Left lung (tissue), 10 donors: ENCODE measurements around the gene GPC6. TPM values are rescaled to one million over a fixed set of nuclear protein-coding genes. Genes with fewer than 3 reads are reported as not detected.

Experiments used
- ATAC-seq: fragments of 200-7000 bp; cut with Tn5 transposase; one replicate; pipeline ENCODE4 v1.9.1; 2020; ENCODE audit warnings: moderate library complexity
- DNase-seq, 4 donors: peaks; one replicate each; pipeline ENCODE4 v3.0.0-alpha.2; 2013 to 2020
- H3K27ac ChIP-seq, 2 donors: fragments of 200-600 bp; sonication (generic) in 1 of 2; one replicate each; pipeline versions ENCODE4 v1.5.0 to v1.8.0; 2020 to 2021
- H3K27me3 ChIP-seq, 2 donors: fragments of 200-600 bp; sonication (generic) in 1 of 2; one replicate each; pipeline versions ENCODE4 v1.5.0 to v1.8.0; 2020 to 2021
- H3K36me3 ChIP-seq, 2 donors: fragments of 200-600 bp; sonication (generic) in 1 of 2; one replicate each; pipeline versions ENCODE4 v1.5.0 to v1.8.0; 2020 to 2021
- H3K4me1 ChIP-seq, 2 donors: fragments of 200-600 bp; one replicate each; pipeline ENCODE4 v1.8.0; 2021
- H3K4me3 ChIP-seq, 2 donors: fragments of 200-600 bp; sonication (generic) in 1 of 2; one replicate each; pipeline versions ENCODE4 v1.5.0 to v1.8.0; 2020 to 2021; ENCODE audit warnings: mild to moderate bottlenecking in 1 of 2
- H3K9me3 ChIP-seq, 2 donors: fragments of 200-600 bp; sonication (generic) in 1 of 2; one replicate each; pipeline versions ENCODE4 v1.5.0 to v1.8.0; 2020 to 2021
- CTCF ChIP-seq, 2 donors: fragments of 200-600 bp; sonication (generic) in 1 of 2; IDR thresholded peaks; one replicate each; pipeline versions ENCODE4 v1.5.0 to v1.8.0; 2021; ENCODE audit warnings: antibody characterized with exemption in 2 of 2
- intact Hi-C, 2 donors: fragments of 100-400 bp; cut with DNase I; formaldehyde crosslinking; loops; one replicate each; pipeline versions ENCODE4 v1.11.2 to v1.14.2; 2022
- polyA plus RNA-seq, 6 donors: library from polyadenylated mRNA; unstranded; fragments of 120-200 nt; gene quantifications; one replicate each; pipeline ENCODE4 v1.2.1, GENCODE V29; 2013; ENCODE audit not compliant: insufficient read length in 6 of 6
- total RNA-seq, 2 donors: library from RNA; stranded (reverse); fragmentation: NEBNext Ultra II Directional; extraction: Animal tissue kit (Norgen Biotek cat#: 25700); gene quantifications; one replicate each; pipeline ENCODE4 v1.2.1, GENCODE V29; 2021
- donor health status: DM: no; HTN: yes; CAD: no.
- donor health status: DM: no; HTN: no; CAD: no.

GPC6 gene
- total and polyA plus RNA-seq, 8 donors: 9.6 to 25.8 (median 21.1) TPM

GRCh38 chr13:94411747-94412146 lies 1185.1 kb downstream of the GPC6 start:
- H3K9me3 ChIP-seq: no peaks in the 10 kb centered on the region
- H3K27ac ChIP-seq: no peak overlapping the region
- H3K4me3 ChIP-seq: no peak overlapping the region
- intact Hi-C loops: no loop called here
- DNase-seq: no peak
- no peaks in the 10 kb centered on the region for H3K36me3 ChIP-seq
- no peak for TF ChIP-seq CTCF (IDR thresholded peaks at IDR 0.05)
- ATAC-seq: no peak
- H3K4me1 ChIP-seq: no peaks in the 10 kb centered on the region
- H3K27me3 ChIP-seq: peaks cover 0 to 16% of the 10 kb centered on the region in 2 donors

GRCh38 chr13:94412870-94413597 lies 1186.4 kb downstream of the GPC6 start:
- TF ChIP-seq CTCF (IDR thresholded peaks at IDR 0.05): no peak
- H3K4me1 ChIP-seq: no peaks in the 10 kb centered on the region
- DNase-seq (no peak), ATAC-seq (no peak)
- H3K4me3 ChIP-seq: no peak overlapping the region
- H3K9me3 ChIP-seq: peaks cover 0 to 2% of the 10 kb centered on the region in 2 donors
- intact Hi-C loops: no loop called here
- peaks cover 0 to 16% of the 10 kb centered on the region in 2 donors for H3K27me3 ChIP-seq
- no peak overlapping the region for H3K27ac ChIP-seq
- no peaks in the 10 kb centered on the region for H3K36me3 ChIP-seq

GRCh38 chr13:94413598-94413944 lies 1187.0 kb downstream of the GPC6 start:
- Histone ChIP-seq H3K4me3 (no peak overlapping the region), H3K27ac (no peak overlapping the region), H3K36me3 (no peaks in the 10 kb centered on the region), H3K27me3 (peaks cover 0 to 16% of the 10 kb centered on the region in 2 donors), H3K4me1 (no peaks in the 10 kb centered on the region), H3K9me3 (peaks cover 0 to 2% of the 10 kb centered on the region in 2 donors)
- DNase-seq (no peak), ATAC-seq (no peak)
- intact Hi-C loops: no loop called here
- TF ChIP-seq CTCF (IDR thresholded peaks at IDR 0.05): no peak

GRCh38 chr13:94414141-94414540 lies 1187.5 kb downstream of the GPC6 start:
- Histone ChIP-seq H3K27ac (no peak overlapping the region), H3K4me1 (no peaks in the 10 kb centered on the region), H3K27me3 (peaks cover 0 to 16% of the 10 kb centered on the region in 2 donors), H3K36me3 (no peaks in the 10 kb centered on the region), H3K9me3 (peaks cover 0 to 2% of the 10 kb centered on the region in 2 donors), H3K4me3 (no peak overlapping the region)
- TF ChIP-seq CTCF (IDR thresholded peaks at IDR 0.05): no peak
- DNase-seq: no peak
- intact Hi-C loops: no loop called here
- no peak for ATAC-seq

- no peak for ATAC-seq
- Histone ChIP-seq H3K4me1 (no peaks in the 10 kb centered on the region), H3K27ac (no peak overlapping the region), H3K9me3 (peaks cover 0 to 2% of the 10 kb centered on the region in 2 donors), H3K4me3 (no peak overlapping the region), H3K27me3 (peaks cover 0 to 16% of the 10 kb centered on the region in 2 donors), H3K36me3 (no peaks in the 10 kb centered on the region)
- intact Hi-C loops: no loop called here
- DNase-seq: no peak
- TF ChIP-seq CTCF (IDR thresholded peaks at IDR 0.05): no peak
These were observed 1188.1 kb downstream of the GPC6 start for GRCh38 chr13:94414708-94415107.
